GM23338 (cell line): ENCODE measurements around the gene CENPS. TPM values are rescaled to one million over a fixed set of nuclear protein-coding genes. Genes with fewer than 3 reads are reported as not detected.

Experiments used
- ATAC-seq: fragments of 200-7000 bp; cut with Tn5 transposase; 3 replicates; pipeline ENCODE4 v1.9.1; 2020
- DNase-seq: peaks from one replicate; pipeline ENCODE4 v3.0.0-alpha.2; 2015; ENCODE audit warnings: low spot score
- H2AFZ ChIP-seq: fragments of 200-600 bp; sonication (generic); 2 replicates; pipeline ENCODE4 v1.8.0; 2016; ENCODE audit warnings: antibody characterized with exemption, mild to moderate bottlenecking, moderate library complexity
- H3F3A ChIP-seq: fragments of 200-600 bp; sonication (generic); replicated peaks from 2 replicates; pipeline ENCODE4 v1.8.0; 2017; ENCODE audit warnings: antibody characterized with exemption, mixed run types, low read depth
- H3K27ac ChIP-seq: fragments of 200-600 bp; sonication (generic); 2 replicates; pipeline ENCODE4 v1.6.1; 2016; ENCODE audit warnings: low read depth
- H3K27me3 ChIP-seq: fragments of 200-600 bp; sonication (generic); 2 replicates; pipeline ENCODE4 v1.8.0; 2016; ENCODE audit warnings: mild to moderate bottlenecking, mixed run types, moderate library complexity; ENCODE audit not compliant: insufficient read depth
- H3K36me3 ChIP-seq: fragments of 200-600 bp; sonication (generic); 2 replicates; pipeline ENCODE4 v1.8.0; 2016; ENCODE audit warnings: mild to moderate bottlenecking; ENCODE audit not compliant: insufficient read depth
- H3K4me1 ChIP-seq: fragments of 200-600 bp; sonication (generic); 2 replicates; pipeline ENCODE4 v1.8.0; 2016; ENCODE audit warnings: mild to moderate bottlenecking, moderate library complexity; ENCODE audit not compliant: insufficient read depth
- H3K4me2 ChIP-seq: fragments of 200-600 bp; sonication (generic); 2 replicates; pipeline ENCODE4 v1.7.1; 2017; ENCODE audit warnings: mixed run types
- H3K4me3 ChIP-seq: fragments of 200-600 bp; sonication (generic); 2 replicates; pipeline ENCODE4 v1.6.1; 2016; ENCODE audit warnings: mixed run types
- H3K79me2 ChIP-seq: fragments of 200-600 bp; sonication (generic); replicated peaks from 2 replicates; pipeline ENCODE4 v1.8.0; 2017; ENCODE audit warnings: mild to moderate bottlenecking; ENCODE audit not compliant: insufficient read depth
- H3K9me2 ChIP-seq: fragments of 200-600 bp; sonication (generic); 2 replicates; pipeline ENCODE4 v1.8.0; 2017; ENCODE audit not compliant: insufficient read depth
- H4K20me1 ChIP-seq: fragments of 200-600 bp; sonication (generic); replicated peaks from 2 replicates; pipeline ENCODE4 v1.8.0; 2017; ENCODE audit warnings: mild to moderate bottlenecking; ENCODE audit not compliant: insufficient read depth
- H3K27ac Mint-ChIP-seq: 2 replicates; pipeline ENCODE4 v1.8.0; 2020; ENCODE audit warnings: inconsistent platforms, mild to moderate bottlenecking, moderate library complexity, mixed read lengths
- H3K27me3 Mint-ChIP-seq: 3 replicates; pipeline ENCODE4 v1.8.0; 2022; ENCODE audit warnings: low read depth, mild to moderate bottlenecking, moderate library complexity, mixed read lengths, inconsistent platforms; ENCODE audit not compliant: insufficient read depth, poor library complexity
- H3K36me3 Mint-ChIP-seq: 3 replicates; pipeline ENCODE4 v1.8.0; 2021; ENCODE audit warnings: low read depth, mild to moderate bottlenecking, inconsistent platforms, moderate library complexity, mixed read lengths
- H3K4me1 Mint-ChIP-seq: 3 replicates; pipeline ENCODE4 v1.8.0; 2020; ENCODE audit warnings: mild to moderate bottlenecking, inconsistent platforms, mixed read lengths
- H3K4me3 Mint-ChIP-seq: 3 replicates; pipeline ENCODE4 v1.8.0; 2021; ENCODE audit warnings: moderate library complexity, mild to moderate bottlenecking, inconsistent platforms, mixed read lengths
- H3K9me3 Mint-ChIP-seq: 3 replicates; pipeline ENCODE4 v1.8.0; 2020; ENCODE audit warnings: moderate library complexity, mild to moderate bottlenecking, inconsistent platforms, mixed read lengths
- CREB1 ChIP-seq: fragments of 250-450 bp; sonication (Bioruptor Pico); IDR thresholded peaks from 2 replicates; pipeline ENCODE4 v1.5.0; 2020; ENCODE audit warnings: low read depth, mild to moderate bottlenecking, moderate library complexity
- EZH2 ChIP-seq: fragments of 200-600 bp; sonication (generic); IDR thresholded peaks from one replicate; pipeline ENCODE4 v1.8.0; 2017; ENCODE audit warnings: antibody characterized with exemption, mild to moderate bottlenecking, low read depth; ENCODE audit not compliant: unreplicated experiment
- EZH2phosphoT487 ChIP-seq: fragments of 200-600 bp; sonication (generic); IDR thresholded peaks from one replicate; pipeline ENCODE4 v1.8.1; 2018; ENCODE audit warnings: antibody characterized with exemption; ENCODE audit not compliant: unreplicated experiment
- JUNB ChIP-seq: IDR thresholded peaks from one replicate; pipeline ENCODE4 v1.6.1; 2016; ENCODE audit warnings: antibody characterized with exemption; ENCODE audit not compliant: unreplicated experiment
- NANOG ChIP-seq: IDR thresholded peaks from 2 replicates; pipeline ENCODE4 v1.6.1; 2016; ENCODE audit warnings: antibody characterized with exemption, borderline replicate concordance
- POLR2AphosphoS5 ChIP-seq: IDR thresholded peaks from 2 replicates; pipeline ENCODE4 v1.6.1; 2016; ENCODE audit warnings: antibody characterized with exemption, low read depth
- STAT1 ChIP-seq: IDR thresholded peaks from one replicate; pipeline ENCODE4 v1.6.1; 2016; ENCODE audit warnings: antibody characterized with exemption; ENCODE audit not compliant: unreplicated experiment
- ZNF114 ChIP-seq: fragments of 250-450 bp; sonication (Bioruptor Pico); IDR thresholded peaks from 2 replicates; pipeline ENCODE4 v1.5.0; 2020; ENCODE audit warnings: mild to moderate bottlenecking, moderate library complexity
- ZNF331 ChIP-seq: fragments of 250-450 bp; sonication (Bioruptor Pico); IDR thresholded peaks from 2 replicates; pipeline ENCODE4 v1.5.0; 2020; ENCODE audit warnings: low read depth, mild to moderate bottlenecking, moderate library complexity
- polyA plus RNA-seq: library from polyadenylated mRNA; unstranded; fragments of >200 nt; fragmentation: Nextera tagmentation; extraction: Ambion mirVana; gene quantifications from 2 replicates; pipeline ENCODE4 v1.2.1, GENCODE V29; 2016
- total RNA-seq: library from RNA; depleted of rRNA; stranded (reverse); fragments of >200 nt; shearing (Covaris generic); gene quantifications from 2 replicates; pipeline ENCODE4 v1.2.3, GENCODE V29; 2014
- TF ChIP-seq, protein P1 (sequence below), 2 experiments: fragments of 200-600 bp in 1 of 2; sonication (generic) in 1 of 2; conservative IDR thresholded peaks; 2 replicates each; pipeline versions ENCODE4 v1.5.1 to v1.6.1; 2016 to 2017; ENCODE audit warnings: antibody characterized with exemption in 2 of 2, low read depth in 2 of 2, mild to moderate bottlenecking in 2 of 2, moderate library complexity in 1 of 2
- TF ChIP-seq, protein P2 (sequence below): IDR thresholded peaks from one replicate; pipeline ENCODE4 v1.6.1; 2018; ENCODE audit warnings: antibody characterized with exemption; ENCODE audit not compliant: unreplicated experiment
- TF ChIP-seq, protein P3 (sequence below): IDR thresholded peaks from 2 replicates; pipeline ENCODE4 v1.6.1; 2016; ENCODE audit warnings: antibody characterized with exemption
- TF ChIP-seq, protein P4 (sequence below): fragments of 250-450 bp; sonication (Bioruptor Pico); IDR thresholded peaks from 2 replicates; pipeline ENCODE4 v1.5.0; 2020; ENCODE audit warnings: mild to moderate bottlenecking, moderate library complexity

Gene CENPS
- total and polyA plus RNA-seq, 2 experiments from 2014 or later: 4.7 to 31.3 TPM

DNA sequence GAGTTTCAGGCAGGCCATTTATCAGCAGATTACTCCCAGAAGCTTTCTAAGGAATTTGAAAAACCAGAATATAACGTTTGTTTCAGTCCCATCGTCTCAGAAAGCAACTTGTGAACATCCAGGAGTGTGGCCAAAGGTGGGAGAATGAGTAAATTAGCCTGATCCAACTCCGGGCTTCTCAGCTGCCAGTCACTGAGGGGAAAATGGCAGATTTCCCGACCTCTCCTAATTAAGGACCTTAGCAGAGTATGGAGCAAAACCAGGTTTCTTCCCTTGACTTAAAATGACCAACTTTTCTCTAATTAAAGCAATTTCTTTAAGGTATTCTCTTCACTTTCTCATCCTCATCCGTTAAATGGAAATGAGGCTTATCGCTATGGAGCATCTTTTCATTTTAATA, 20.6 kb downstream of the CENPS start:
- ATAC-seq (peak; percentile 24; the same call in 2 of the 3 replicates), DNase-seq (no peak)
- Mint-ChIP-seq H3K27ac (no peak overlapping the region; the same call in 1 of the 2 replicates), H3K4me3 (peak overlapping the region; percentile 17; the same call in 2 of the 3 replicates), H3K27me3 (no peaks in the 10 kb centered on the region), H3K4me1 (peaks cover 24% of the 10 kb centered on the region), H3K9me3 (peaks cover 2% of the 10 kb centered on the region; the same call in 1 of the 3 replicates), H3K36me3 (peaks cover 10% of the 10 kb centered on the region; the same call in 2 of the 3 replicates)
- Histone ChIP-seq H3K4me3 (peak overlapping the region; percentile 36; the same call in 1 of the 2 replicates), H3K27me3 (no peaks in the 10 kb centered on the region), H3K4me2 (peak overlapping the region; percentile 68), H3F3A (peaks cover 7% of the 10 kb centered on the region; the same call in 1 of the 2 replicates), H3K9me2 (no peaks in the 10 kb centered on the region), H2AFZ (no peak overlapping the region), H3K79me2 (no peaks in the 10 kb centered on the region), H3K4me1 (peaks cover 19% of the 10 kb centered on the region), H3K27ac (0 out of 2 replicates have a peak overlapping the region, but pooled peaks have one; percentile 4), H3K36me3 (no peaks in the 10 kb centered on the region), H4K20me1 (no peaks in the 10 kb centered on the region)
- TF ChIP-seq JUNB (no peak), POLR2AphosphoS5 (no peak), EZH2phosphoT487 (no peak), NANOG (no peak), STAT1 (no peak), EZH2 (no peak), CREB1 (no peak), ZNF331 (no peak), ZNF114 (CRISPR knock-in tag) (no peak)
- TF ChIP-seq, protein P1, sequence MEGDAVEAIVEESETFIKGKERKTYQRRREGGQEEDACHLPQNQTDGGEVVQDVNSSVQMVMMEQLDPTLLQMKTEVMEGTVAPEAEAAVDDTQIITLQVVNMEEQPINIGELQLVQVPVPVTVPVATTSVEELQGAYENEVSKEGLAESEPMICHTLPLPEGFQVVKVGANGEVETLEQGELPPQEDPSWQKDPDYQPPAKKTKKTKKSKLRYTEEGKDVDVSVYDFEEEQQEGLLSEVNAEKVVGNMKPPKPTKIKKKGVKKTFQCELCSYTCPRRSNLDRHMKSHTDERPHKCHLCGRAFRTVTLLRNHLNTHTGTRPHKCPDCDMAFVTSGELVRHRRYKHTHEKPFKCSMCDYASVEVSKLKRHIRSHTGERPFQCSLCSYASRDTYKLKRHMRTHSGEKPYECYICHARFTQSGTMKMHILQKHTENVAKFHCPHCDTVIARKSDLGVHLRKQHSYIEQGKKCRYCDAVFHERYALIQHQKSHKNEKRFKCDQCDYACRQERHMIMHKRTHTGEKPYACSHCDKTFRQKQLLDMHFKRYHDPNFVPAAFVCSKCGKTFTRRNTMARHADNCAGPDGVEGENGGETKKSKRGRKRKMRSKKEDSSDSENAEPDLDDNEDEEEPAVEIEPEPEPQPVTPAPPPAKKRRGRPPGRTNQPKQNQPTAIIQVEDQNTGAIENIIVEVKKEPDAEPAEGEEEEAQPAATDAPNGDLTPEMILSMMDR (conservative IDR thresholded peaks at IDR 0.05; ENCODE audit: low read depth in 2 of 2): no peak
- TF ChIP-seq, protein P2, sequence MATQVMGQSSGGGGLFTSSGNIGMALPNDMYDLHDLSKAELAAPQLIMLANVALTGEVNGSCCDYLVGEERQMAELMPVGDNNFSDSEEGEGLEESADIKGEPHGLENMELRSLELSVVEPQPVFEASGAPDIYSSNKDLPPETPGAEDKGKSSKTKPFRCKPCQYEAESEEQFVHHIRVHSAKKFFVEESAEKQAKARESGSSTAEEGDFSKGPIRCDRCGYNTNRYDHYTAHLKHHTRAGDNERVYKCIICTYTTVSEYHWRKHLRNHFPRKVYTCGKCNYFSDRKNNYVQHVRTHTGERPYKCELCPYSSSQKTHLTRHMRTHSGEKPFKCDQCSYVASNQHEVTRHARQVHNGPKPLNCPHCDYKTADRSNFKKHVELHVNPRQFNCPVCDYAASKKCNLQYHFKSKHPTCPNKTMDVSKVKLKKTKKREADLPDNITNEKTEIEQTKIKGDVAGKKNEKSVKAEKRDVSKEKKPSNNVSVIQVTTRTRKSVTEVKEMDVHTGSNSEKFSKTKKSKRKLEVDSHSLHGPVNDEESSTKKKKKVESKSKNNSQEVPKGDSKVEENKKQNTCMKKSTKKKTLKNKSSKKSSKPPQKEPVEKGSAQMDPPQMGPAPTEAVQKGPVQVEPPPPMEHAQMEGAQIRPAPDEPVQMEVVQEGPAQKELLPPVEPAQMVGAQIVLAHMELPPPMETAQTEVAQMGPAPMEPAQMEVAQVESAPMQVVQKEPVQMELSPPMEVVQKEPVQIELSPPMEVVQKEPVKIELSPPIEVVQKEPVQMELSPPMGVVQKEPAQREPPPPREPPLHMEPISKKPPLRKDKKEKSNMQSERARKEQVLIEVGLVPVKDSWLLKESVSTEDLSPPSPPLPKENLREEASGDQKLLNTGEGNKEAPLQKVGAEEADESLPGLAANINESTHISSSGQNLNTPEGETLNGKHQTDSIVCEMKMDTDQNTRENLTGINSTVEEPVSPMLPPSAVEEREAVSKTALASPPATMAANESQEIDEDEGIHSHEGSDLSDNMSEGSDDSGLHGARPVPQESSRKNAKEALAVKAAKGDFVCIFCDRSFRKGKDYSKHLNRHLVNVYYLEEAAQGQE: no peak
- TF ChIP-seq, protein P3, sequence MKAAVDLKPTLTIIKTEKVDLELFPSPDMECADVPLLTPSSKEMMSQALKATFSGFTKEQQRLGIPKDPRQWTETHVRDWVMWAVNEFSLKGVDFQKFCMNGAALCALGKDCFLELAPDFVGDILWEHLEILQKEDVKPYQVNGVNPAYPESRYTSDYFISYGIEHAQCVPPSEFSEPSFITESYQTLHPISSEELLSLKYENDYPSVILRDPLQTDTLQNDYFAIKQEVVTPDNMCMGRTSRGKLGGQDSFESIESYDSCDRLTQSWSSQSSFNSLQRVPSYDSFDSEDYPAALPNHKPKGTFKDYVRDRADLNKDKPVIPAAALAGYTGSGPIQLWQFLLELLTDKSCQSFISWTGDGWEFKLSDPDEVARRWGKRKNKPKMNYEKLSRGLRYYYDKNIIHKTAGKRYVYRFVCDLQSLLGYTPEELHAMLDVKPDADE: no peak
- TF ChIP-seq, protein P4, sequence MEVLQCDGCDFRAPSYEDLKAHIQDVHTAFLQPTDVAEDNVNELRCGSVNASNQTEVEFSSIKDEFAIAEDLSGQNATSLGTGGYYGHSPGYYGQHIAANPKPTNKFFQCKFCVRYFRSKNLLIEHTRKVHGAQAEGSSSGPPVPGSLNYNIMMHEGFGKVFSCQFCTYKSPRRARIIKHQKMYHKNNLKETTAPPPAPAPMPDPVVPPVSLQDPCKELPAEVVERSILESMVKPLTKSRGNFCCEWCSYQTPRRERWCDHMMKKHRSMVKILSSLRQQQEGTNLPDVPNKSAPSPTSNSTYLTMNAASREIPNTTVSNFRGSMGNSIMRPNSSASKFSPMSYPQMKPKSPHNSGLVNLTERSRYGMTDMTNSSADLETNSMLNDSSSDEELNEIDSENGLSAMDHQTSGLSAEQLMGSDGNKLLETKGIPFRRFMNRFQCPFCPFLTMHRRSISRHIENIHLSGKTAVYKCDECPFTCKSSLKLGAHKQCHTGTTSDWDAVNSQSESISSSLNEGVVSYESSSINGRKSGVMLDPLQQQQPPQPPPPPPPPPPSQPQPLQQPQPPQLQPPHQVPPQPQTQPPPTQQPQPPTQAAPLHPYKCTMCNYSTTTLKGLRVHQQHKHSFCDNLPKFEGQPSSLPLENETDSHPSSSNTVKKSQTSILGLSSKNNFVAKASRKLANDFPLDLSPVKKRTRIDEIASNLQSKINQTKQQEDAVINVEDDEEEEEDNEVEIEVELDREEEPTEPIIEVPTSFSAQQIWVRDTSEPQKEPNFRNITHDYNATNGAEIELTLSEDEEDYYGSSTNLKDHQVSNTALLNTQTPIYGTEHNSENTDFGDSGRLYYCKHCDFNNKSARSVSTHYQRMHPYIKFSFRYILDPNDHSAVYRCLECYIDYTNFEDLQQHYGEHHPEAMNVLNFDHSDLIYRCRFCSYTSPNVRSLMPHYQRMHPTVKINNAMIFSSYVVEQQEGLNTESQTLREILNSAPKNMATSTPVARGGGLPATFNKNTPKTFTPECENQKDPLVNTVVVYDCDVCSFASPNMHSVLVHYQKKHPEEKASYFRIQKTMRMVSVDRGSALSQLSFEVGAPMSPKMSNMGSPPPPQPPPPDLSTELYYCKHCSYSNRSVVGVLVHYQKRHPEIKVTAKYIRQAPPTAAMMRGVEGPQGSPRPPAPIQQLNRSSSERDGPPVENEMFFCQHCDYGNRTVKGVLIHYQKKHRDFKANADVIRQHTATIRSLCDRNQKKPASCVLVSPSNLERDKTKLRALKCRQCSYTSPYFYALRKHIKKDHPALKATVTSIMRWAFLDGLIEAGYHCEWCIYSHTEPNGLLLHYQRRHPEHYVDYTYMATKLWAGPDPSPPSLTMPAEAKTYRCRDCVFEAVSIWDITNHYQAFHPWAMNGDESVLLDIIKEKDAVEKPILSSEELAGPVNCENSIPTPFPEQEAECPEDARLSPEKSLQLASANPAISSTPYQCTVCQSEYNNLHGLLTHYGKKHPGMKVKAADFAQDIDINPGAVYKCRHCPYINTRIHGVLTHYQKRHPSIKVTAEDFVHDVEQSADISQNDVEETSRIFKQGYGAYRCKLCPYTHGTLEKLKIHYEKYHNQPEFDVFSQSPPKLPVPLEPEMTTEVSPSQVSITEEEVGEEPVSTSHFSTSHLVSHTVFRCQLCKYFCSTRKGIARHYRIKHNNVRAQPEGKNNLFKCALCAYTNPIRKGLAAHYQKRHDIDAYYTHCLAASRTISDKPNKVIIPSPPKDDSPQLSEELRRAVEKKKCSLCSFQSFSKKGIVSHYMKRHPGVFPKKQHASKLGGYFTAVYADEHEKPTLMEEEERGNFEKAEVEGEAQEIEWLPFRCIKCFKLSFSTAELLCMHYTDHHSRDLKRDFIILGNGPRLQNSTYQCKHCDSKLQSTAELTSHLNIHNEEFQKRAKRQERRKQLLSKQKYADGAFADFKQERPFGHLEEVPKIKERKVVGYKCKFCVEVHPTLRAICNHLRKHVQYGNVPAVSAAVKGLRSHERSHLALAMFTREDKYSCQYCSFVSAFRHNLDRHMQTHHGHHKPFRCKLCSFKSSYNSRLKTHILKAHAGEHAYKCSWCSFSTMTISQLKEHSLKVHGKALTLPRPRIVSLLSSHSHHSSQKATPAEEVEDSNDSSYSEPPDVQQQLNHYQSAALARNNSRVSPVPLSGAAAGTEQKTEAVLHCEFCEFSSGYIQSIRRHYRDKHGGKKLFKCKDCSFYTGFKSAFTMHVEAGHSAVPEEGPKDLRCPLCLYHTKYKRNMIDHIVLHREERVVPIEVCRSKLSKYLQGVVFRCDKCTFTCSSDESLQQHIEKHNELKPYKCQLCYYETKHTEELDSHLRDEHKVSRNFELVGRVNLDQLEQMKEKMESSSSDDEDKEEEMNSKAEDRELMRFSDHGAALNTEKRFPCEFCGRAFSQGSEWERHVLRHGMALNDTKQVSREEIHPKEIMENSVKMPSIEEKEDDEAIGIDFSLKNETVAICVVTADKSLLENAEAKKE (CRISPR knock-in tag): no peak
